NCI-H446 treated with DMSO at 0.1 percent for 48 hours (cell line): ENCODE data around the gene INSR.
"Not testable (repeated sequence)": the region's sequence is repeated elsewhere in the genome, so short reads cannot be mapped to it uniquely, and the experiment has no call there.

Experiments
- DNase-seq: peaks from one replicate; lab custom pipeline; 2025; lab: John Stamatoyannopoulos, UW

The INSR gene

GRCh38 chr19:7293762-7294557 is at the start of gene INSR:
INSR (minus strand) TSS chr19:7294414; CDS start chr19:7293891, 523 bp downstream.
- peak; percentile 60 for DNase-seq

GRCh38 chr19:7342143-7342542 is 47.9 kb upstream of the INSR start:
- DNase-seq, result no peak

DNA sequence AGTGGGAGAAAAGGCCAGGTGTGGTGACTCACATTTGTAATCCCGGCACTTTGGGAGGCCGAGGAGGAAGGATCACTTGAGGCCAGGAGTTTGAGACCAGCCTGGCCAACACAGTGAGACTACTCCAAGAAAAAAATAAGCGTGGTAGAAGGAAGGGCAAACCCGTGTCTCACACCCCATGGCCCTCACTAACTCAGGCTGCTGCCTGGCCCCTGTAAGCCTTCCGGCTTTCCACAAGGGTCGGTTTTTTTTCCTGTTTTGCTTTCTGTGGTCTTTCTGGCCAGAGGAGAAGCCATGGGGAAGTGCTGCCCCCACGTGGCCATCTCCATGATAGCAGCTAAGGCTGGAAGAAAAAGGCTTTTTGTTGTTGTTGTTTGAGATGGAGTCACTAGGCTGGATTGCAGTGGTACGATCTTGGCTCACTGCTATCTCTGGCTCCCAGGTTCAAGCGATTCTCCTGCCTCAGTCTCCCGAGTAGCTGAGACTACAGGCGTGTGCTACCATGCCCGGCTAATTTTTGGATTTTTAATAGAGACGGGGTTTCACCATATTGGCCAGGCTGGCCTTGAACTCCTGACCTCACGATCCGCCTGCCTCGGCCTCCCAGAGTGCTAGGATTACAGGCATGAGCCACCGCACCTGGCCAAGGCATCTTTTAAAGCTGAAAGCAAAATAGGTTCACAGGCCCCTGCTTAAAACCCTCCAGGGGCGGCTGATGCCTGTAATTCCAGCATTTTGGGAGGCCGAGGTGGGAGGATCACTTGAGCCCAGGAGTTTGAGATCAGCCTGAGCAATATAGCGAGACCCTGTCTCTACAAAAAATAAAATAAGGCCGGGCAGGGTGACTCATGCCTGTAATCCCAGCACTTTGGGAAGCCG is 47.0 kb upstream of the INSR start:
- DNase-seq, result no peak

- DNase-seq, result no peak
Measured at GRCh38 chr19:7337380-7338194, 43.4 kb upstream of the INSR start.

DNA sequence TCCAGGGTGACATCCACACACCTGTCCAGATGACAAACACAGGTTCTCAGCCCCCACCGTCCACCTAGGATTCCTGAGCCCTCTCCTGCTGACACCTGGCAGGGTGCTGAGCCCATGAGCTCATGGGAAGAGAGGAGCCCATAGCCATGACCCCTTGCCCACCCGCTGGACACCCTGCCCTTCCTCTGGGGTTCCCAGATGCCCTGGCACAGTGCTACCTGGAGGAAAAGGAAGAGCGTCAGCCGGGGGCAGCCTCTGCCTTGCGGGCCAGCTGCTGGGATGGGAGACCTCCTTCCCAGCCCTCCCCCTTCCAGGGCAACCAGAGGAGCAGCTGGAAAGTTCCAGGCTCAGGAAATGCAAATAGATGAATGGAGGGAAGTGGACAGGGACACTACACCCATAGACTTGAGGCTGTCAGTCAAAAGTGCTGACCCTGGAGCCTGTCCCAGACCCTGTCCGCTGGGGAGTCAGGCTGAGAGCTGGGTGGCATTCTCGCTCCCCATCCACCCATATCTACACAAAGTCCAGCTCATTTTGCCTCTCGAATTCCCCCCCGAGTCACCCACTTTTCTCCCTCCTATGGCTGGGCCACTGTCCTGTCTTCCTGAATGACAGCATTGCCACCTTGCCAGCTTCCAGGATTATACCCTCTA is 42.2 kb upstream of the INSR start:
- no peak for DNase-seq

- DNase-seq, result no peak
Measured at GRCh38 chr19:7333198-7334118, 39.2 kb upstream of the INSR start.

GRCh38 chr19:7331446-7331845 is 37.2 kb upstream of the INSR start:
- no peak for DNase-seq

GRCh38 chr19:7328647-7329046 is 34.4 kb upstream of the INSR start:
- no peak for DNase-seq

DNA sequence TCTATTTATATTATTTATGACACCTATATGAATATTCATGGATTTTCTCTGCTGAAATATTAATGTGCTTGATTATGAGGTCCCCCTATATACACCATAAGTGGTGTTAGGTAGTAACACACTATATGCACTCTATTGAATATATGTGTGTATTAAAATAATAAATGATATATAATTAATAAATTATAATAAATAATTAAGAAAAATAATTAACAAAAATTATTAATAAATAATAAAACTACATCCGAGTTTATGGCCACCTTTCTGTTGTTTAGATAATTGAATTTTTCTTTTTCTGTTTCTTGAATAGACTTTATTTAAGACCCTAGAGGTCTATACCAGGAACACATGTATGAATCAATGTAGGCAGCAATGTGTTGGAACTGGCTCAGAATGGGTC is 33.6 kb upstream of the INSR start:
- DNase-seq, result no peak

GRCh38 chr19:7326105-7326877 is 32.1 kb upstream of the INSR start:
- no peak for DNase-seq

DNA sequence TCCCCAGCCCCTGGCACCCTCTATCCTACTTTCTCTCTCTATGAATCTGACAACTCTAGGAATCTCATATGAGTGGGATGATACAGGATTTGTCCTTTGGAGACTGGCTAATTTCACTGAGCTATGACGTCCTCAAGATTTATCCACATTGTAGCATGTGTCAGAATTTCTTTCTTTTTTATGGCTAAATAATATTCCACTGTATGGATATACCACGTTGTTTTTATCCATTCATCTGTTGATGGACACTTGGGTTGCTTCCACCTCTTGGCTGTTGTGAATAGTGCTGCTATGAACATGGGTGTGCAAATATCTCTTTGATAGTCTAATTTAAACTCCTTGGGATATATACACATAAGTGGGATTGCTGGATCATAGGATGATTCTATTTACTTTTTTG is 24.0 kb upstream of the INSR start:
- DNase-seq, result no peak

- DNase-seq, result no peak
Measured at GRCh38 chr19:7312816-7313215, 18.6 kb upstream of the INSR start.

DNA sequence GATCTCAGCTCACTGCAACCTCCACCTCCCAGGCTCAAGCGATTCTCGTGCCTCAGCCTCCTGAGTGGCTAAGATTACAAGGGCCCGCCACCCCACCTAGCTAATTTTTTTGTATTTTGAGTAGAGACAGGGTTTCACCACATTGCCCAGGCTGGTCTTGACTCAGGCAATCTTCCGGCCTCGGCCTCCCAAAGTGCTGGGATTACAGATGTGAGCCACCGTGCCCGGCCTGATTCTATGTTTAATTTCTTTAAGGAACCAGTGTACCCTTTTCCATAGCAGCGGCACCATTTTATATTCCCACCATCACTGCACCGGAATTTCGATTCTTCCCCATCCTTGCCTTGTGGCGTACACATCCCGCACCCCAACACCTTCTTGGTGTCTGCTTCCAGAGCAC is 17.7 kb upstream of the INSR start:
- DNase-seq, result no peak

- not testable (repeated sequence) for DNase-seq
Measured at GRCh38 chr19:7308327-7308726, 14.1 kb upstream of the INSR start.

DNA sequence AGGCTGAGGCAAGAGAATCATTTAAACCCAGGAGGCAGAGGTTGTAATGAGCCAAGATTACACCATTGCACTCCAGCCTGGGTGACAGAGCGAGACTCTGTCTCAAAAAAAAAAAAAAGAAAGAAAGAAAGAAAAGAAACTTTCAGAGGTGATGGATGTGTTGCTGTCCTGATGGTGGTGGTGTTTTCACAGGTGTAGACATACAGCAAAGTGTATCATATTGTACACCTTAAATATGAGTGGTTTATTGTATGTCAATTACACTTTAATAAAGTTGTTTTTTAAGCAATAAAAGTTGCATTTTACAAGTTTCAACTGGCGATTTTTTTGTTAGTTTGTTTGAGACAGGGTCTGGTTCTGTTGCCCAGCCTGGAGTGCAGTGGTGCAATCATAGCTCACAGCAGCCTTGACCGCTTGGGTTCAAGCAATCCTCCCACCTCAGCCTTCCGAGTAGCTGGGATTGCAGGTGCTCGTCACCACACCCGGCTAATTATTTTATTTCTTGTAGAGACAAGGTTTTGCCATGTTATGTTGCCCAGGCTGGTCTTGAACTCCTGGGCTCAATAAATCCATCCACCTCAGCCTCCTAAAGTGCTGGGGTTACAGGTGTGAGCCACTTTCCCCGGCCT is 13.5 kb upstream of the INSR start:
- no peak for DNase-seq

DNA sequence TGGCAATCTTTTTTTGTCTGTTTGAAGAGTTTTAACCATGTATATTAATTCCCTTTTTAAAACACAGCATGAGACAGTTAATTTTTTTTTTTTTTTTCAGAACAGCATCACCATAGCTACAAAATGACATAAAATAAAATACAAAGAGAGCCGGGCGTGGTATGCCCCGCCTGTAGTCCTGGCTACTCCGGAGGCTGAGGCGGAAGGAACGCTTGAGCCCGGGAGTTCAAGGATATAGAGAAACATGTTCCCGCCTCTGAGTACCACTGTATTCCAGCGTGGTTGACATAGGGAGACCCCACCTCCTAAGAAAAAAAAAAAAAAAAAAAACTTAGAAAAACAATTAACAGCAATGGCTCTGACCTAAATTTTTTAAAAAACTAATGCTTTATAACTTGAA is 10.0 kb upstream of the INSR start:
- DNase-seq, result no peak

DNA sequence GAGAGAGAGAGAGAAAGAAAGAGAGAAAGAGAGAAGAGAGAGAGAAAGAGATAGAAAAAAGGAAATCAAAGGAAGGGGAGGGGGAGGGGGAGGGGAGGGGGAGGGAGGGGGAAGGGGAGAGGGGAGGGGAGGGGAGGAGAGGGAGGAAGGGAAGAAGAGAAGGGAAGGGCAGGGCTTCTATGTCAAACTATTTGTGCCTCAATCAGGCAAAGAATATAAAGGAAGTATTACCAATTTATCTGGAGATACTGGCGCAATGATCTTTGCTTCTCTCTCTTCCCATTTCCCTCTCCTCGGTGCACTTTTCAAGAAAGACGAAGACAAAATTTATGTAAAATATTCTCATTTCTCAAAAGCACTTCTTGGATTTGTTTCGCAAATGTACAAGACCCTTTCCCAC is 9.3 kb upstream of the INSR start:
- no peak for DNase-seq

DNA sequence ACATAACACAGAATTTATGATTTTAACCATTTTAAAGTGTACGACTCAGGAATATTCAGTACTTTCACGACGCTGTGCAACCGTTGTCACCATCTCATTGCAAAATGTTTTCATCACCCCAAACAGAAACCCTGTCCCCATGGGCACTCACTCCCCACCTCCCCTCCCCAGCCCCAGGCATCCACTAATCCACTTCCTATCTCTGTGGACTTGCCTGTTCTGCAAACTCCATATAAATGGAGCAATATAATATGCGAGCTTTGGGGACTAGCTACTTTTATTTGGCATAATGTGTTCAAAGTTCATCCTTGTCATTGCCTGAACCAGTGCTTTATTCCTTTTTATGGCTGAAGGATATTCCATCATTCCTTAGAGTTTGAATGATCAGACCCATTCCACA is 7.3 kb upstream of the INSR start:
- DNase-seq, result no peak

DNA sequence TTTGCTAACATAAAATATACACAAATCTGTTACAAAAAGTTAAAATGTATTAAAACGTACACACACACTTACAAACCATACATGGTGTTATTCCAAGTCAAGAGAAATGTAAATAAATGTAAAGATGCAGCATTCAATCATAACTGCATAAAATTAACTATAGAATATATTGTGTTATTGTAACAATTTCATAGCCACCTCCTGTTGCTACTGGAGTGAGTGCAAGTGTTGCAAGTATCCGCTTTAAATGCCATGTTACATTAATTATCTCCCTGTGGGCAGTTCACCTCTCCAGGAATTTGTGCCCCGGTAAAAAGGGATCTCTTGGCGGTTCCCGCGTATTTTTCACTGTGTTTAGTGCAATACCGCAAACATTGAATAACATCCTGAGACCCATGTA is 3.5 kb upstream of the INSR start:
- DNase-seq, result no peak
